GM19455 (cell line): Measurements from ENCODE around the gene TBCD.
"Not testable (repeated sequence)": the region's sequence is repeated elsewhere in the genome, so short reads cannot be mapped to it uniquely, and the experiment has no call there.

Source experiments
- ATAC-seq: cut with Tn5 transposase; IDR thresholded peaks from one replicate; pipeline ENCODE4 v1.9.1; 2021; ENCODE audit not compliant: unreplicated experiment

TBCD gene

GRCh38 chr17:82985428-82985805 is 233.6 kb downstream of the TBCD start:
- ATAC-seq = no peak

GRCh38 chr17:82985973-82986372 is 234.1 kb downstream of the TBCD start:
- no peak for ATAC-seq

GRCh38 chr17:82989051-82989450 is 237.2 kb downstream of the TBCD start:
- not testable (repeated sequence) for ATAC-seq

DNA sequence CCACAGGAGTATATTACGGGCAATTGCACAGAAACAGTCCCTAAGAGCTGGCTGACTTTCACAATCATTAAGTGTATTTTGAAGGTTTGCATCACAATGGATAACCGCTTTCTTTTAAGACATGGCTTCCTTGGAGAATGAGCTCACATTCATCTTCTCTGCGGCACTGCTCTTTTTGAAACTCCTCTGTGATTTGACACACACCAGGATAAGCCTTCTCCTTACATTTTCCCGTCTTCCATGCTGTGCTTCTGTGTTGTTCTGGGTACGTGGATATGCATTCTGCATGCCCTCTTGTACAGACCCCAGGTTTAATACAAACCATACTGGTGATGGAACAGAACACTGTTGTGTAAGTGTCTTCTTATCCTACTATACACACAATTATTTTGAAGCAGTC is 238.0 kb downstream of the TBCD start:
- no peak for ATAC-seq

- ATAC-seq = no peak
These were observed 241.1 kb downstream of the TBCD start for GRCh38 chr17:82993005-82993404.
